NT2/D1 (cell line): Measurements from ENCODE around the gene TMEM187.

Experiments
- SUZ12 ChIP-seq: IDR thresholded peaks from 2 replicates; pipeline ENCODE4 v1.6.1; 2011; ENCODE audit not compliant: insufficient read length, insufficient read depth; ENCODE audit errors: extremely low read depth
- YY1 ChIP-seq: IDR thresholded peaks from 2 replicates; pipeline ENCODE4 v1.6.1; 2011; ENCODE audit not compliant: insufficient read length, insufficient read depth
- ZNF274 ChIP-seq: IDR thresholded peaks from 2 replicates; pipeline ENCODE4 v1.6.1; 2011; ENCODE audit warnings: mild to moderate bottlenecking, low read depth, low read length

DNA sequence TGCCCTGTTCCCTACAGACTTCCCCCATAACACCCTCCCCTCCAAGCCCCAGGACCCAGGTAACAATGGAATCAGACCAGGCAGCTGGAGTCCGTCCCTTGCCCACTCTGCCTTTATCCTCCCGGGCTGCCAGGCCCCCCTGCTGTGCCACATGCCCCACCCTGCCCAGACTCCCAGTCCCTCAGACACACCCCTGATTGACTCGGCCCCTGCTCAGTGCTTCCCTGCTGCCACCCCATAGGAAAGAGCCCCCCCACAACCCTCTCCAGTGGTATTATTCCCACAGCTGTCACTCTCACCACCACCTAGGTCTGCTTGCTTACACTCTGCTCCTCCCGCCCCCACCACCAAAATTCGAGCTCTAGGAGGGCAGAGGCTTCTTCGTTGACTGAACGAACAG lies 33.0 kb upstream of the TMEM187 start:
- no peak for TF ChIP-seq YY1
- TF ChIP-seq ZNF274 = no peak
- TF ChIP-seq SUZ12 = no peak
